ENCODE measurements around the gene PRR18.

DNA sequence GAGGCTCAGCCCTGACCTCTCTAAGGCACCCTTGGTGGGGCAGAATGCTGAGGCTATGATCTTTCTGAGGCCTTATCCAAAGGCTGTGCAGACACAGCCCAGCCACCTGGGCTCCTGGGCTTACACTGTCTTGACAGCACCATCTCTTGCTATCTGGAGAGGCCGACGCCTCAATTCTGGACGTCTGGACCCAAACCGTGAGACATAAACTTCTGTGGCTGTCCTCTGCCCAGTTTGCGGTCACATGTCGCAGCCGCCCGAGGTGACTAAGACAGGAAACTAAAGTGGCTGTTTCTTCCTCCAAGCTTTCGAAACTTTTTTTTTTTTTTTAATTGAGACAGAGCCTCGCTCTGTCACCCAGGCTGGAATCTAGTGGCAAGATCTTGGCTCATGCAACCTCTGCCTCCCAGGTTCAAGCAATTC lies 49.3 kb downstream of the PRR18 start:
- TF ChIP-seq POLR2A (IDR thresholded peaks at IDR 0.05) (no peak), CTCF (IDR thresholded peaks at IDR 0.05 in 8 of 11, conservative IDR thresholded peaks at IDR 0.05 in 3 of 11) (no peak), POLR2AphosphoS5 (IDR thresholded peaks at IDR 0.05) (peak in 2 of 3 donors; percentile 58 to 67)

Measured in spleen (tissue), 7 donors.